PC-3 (cell line): ENCODE measurements around the gene ADCY5. TPM values are rescaled to one million over a fixed set of nuclear protein-coding genes. Genes with fewer than 3 reads are reported as not detected.
A peak's percentile ranks its signal among the peaks of the same experiment; 100 is the strongest.

Experiments used
- ATAC-seq: fragments of 200-7000 bp; cut with Tn5 transposase; 2 replicates; pipeline ENCODE4 v1.9.1; 2020; ENCODE audit warnings: mild to moderate bottlenecking, moderate library complexity
- BruUV-seq: library from RNA; stranded (reverse); fragments of 400-500 nt; replicated peaks from 2 replicates; lab custom pipeline; 2021; lab: Mats Ljungman, UMichigan
- CTCF ChIA-PET: fragments of 300-600 bp; sonication (Branson Sonifier 250); formaldehyde crosslinking; loops from one replicate; lab custom pipeline; 2022; ENCODE audit warnings: antibody characterized with exemption; lab: Charles Lee
- POLR2A ChIA-PET: fragments of 300-600 bp; sonication (Branson Sonifier 250); formaldehyde crosslinking; loops from one replicate; lab custom pipeline; 2022; ENCODE audit warnings: antibody characterized with exemption; ENCODE audit not compliant: unreplicated experiment; lab: Charles Lee
- DNase-seq: peaks from one replicate; pipeline ENCODE4 v3.0.0-alpha.2; 2015
- H2AFZ ChIP-seq: fragments of 300-600 bp; sonication (generic); 2 replicates; pipeline ENCODE4 v1.6.0; 2016; ENCODE audit warnings: antibody characterized with exemption, low read length
- H3F3A ChIP-seq: fragments of 300-600 bp; sonication (generic); one replicate; pipeline ENCODE4 v1.6.0; 2017; ENCODE audit warnings: antibody characterized with exemption, low read length, control low read depth, mild to moderate bottlenecking; ENCODE audit not compliant: unreplicated experiment
- H3K27ac ChIP-seq: fragments of 300-600 bp; sonication (generic); 2 replicates; pipeline ENCODE4 v1.5.1; 2016; ENCODE audit warnings: mild to moderate bottlenecking, low read length
- H3K27me3 ChIP-seq: fragments of 300-600 bp; sonication (generic); 2 replicates; pipeline ENCODE4 v1.6.1; 2016; ENCODE audit warnings: low read length, mixed read lengths
- H3K36me3 ChIP-seq: fragments of 300-600 bp; sonication (generic); 2 replicates; pipeline ENCODE4 v1.6.1; 2016; ENCODE audit warnings: low read depth, mixed run types, low read length, mixed read lengths
- H3K4me1 ChIP-seq: fragments of 300-600 bp; sonication (generic); 2 replicates; pipeline ENCODE4 v1.5.1; 2016; ENCODE audit warnings: low read length; ENCODE audit not compliant: insufficient read depth
- H3K4me2 ChIP-seq: fragments of 300-600 bp; sonication (generic); 2 replicates; pipeline ENCODE4 v1.6.0; 2016; ENCODE audit warnings: low read length
- H3K4me3 ChIP-seq: fragments of 300-600 bp; sonication (generic); 2 replicates; pipeline ENCODE4 v1.5.1; 2016; ENCODE audit warnings: mild to moderate bottlenecking, low read length, mixed read lengths
- H3K79me2 ChIP-seq: fragments of 300-600 bp; sonication (generic); 2 replicates; pipeline ENCODE4 v1.6.1; 2017; ENCODE audit warnings: low read length, mixed read lengths
- H3K9ac ChIP-seq: fragments of 300-600 bp; sonication (generic); 2 replicates; pipeline ENCODE4 v1.6.0; 2016; ENCODE audit warnings: mild to moderate bottlenecking, low read length
- H3K9me2 ChIP-seq: fragments of 300-600 bp; sonication (generic); replicated peaks from 2 replicates; pipeline ENCODE4 v1.6.1; 2016; ENCODE audit warnings: mixed run types, low read length, mixed read lengths
- H3K9me3 ChIP-seq: fragments of 300-600 bp; sonication (generic); 2 replicates; pipeline ENCODE4 v1.6.1; 2016; ENCODE audit warnings: low read length, mixed read lengths
- H4K20me1 ChIP-seq: fragments of 300-600 bp; sonication (generic); 2 replicates; pipeline ENCODE4 v1.6.1; 2016; ENCODE audit warnings: low read length, mixed read lengths
- CTCF ChIP-seq: fragments of 300-600 bp; sonication (generic); conservative IDR thresholded peaks from 2 replicates; pipeline ENCODE4 v1.5.1; 2017; ENCODE audit warnings: antibody characterized with exemption, low read depth, mild to moderate bottlenecking, low read length
- EZH2 ChIP-seq: fragments of 300-600 bp; sonication (generic); IDR thresholded peaks from one replicate; pipeline ENCODE4 v1.6.1; 2017; ENCODE audit warnings: antibody characterized with exemption, mild to moderate bottlenecking, low read length; ENCODE audit not compliant: unreplicated experiment
- EZH2phosphoT487 ChIP-seq: fragments of 300-600 bp; sonication (generic); IDR thresholded peaks from 2 replicates; pipeline ENCODE4 v1.6.1; 2018; ENCODE audit warnings: mild to moderate bottlenecking, antibody characterized with exemption, low read length, borderline replicate concordance
- intact Hi-C: fragments of 100-400 bp; cut with micrococcal nuclease; formaldehyde crosslinking; loops from 2 replicates; pipeline ENCODE4 v1.9.0; 2023
- total RNA-seq: library from RNA; depleted of rRNA; stranded (reverse); fragments of >200 nt; gene quantifications from 2 replicates; pipeline ENCODE4 v1.2.3, GENCODE V29; 2014

Gene ADCY5
- total RNA-seq, 1 experiment from 2014 or later = not detected

GRCh38 chr3:123387532-123387931 lies 61.4 kb downstream of the ADCY5 start:
- BruUV-seq = no TSS peak
- H3K27me3 ChIP-seq = peaks cover 26% of the 10 kb centered on the region
- no peak for TF ChIP-seq CTCF
- no peak for TF ChIP-seq EZH2
- TF ChIP-seq EZH2phosphoT487 = no peak
- no peaks in the 10 kb centered on the region for H3K9me2 ChIP-seq
- H3F3A ChIP-seq = no peaks in the 10 kb centered on the region
- DNase-seq (no peak), ATAC-seq (no peak)
- H3K9ac ChIP-seq = no peak overlapping the region
- H3K9me3 ChIP-seq = no peaks in the 10 kb centered on the region
- H3K4me1 ChIP-seq = peaks cover 3% of the 10 kb centered on the region; the same call in 1 of the 2 replicates
- no peaks in the 10 kb centered on the region for H3K36me3 ChIP-seq
- H3K4me2 ChIP-seq = no peak overlapping the region
- no peaks in the 10 kb centered on the region for H3K79me2 ChIP-seq
- POLR2A ChIA-PET = no interaction called here
- no peak overlapping the region for H2AFZ ChIP-seq
- no peaks in the 10 kb centered on the region for H4K20me1 ChIP-seq
- intact Hi-C loops = no loop called here
- H3K27ac ChIP-seq = no peak overlapping the region
- no peak overlapping the region for H3K4me3 ChIP-seq
- CTCF ChIA-PET = no interaction called here

GRCh38 chr3:123386477-123387040 lies 62.3 kb downstream of the ADCY5 start:
- no peaks in the 10 kb centered on the region for H3K9me2 ChIP-seq
- no peaks in the 10 kb centered on the region for H4K20me1 ChIP-seq
- no peaks in the 10 kb centered on the region for H3K9me3 ChIP-seq
- H3K9ac ChIP-seq = no peak overlapping the region
- CTCF ChIA-PET = no interaction called here
- no TSS peak for BruUV-seq
- no peak overlapping the region for H3K4me2 ChIP-seq
- TF ChIP-seq CTCF = no peak
- no peak for TF ChIP-seq EZH2
- TF ChIP-seq EZH2phosphoT487 = no peak
- no peaks in the 10 kb centered on the region for H3F3A ChIP-seq
- DNase-seq (no peak), ATAC-seq (no peak)
- intact Hi-C loops = no loop called here
- H3K4me3 ChIP-seq = no peak overlapping the region
- peaks cover 3% of the 10 kb centered on the region; the same call in 1 of the 2 replicates for H3K4me1 ChIP-seq
- H3K27me3 ChIP-seq = peaks cover 26% of the 10 kb centered on the region
- H3K79me2 ChIP-seq = no peaks in the 10 kb centered on the region
- H2AFZ ChIP-seq = no peak overlapping the region
- POLR2A ChIA-PET = no interaction called here
- H3K27ac ChIP-seq = no peak overlapping the region
- H3K36me3 ChIP-seq = no peaks in the 10 kb centered on the region

GRCh38 chr3:123385981-123386380 lies 62.9 kb downstream of the ADCY5 start:
- Histone ChIP-seq H4K20me1 (no peaks in the 10 kb centered on the region), H3K79me2 (no peaks in the 10 kb centered on the region), H3K27me3 (peaks cover 26% of the 10 kb centered on the region), H3K9ac (no peak overlapping the region), H3K4me3 (no peak overlapping the region), H3K36me3 (no peaks in the 10 kb centered on the region), H3K4me1 (peaks cover 3% of the 10 kb centered on the region; the same call in 1 of the 2 replicates), H3K4me2 (no peak overlapping the region), H3K9me2 (no peaks in the 10 kb centered on the region), H3K27ac (no peak overlapping the region), H2AFZ (no peak overlapping the region), H3F3A (no peaks in the 10 kb centered on the region), H3K9me3 (no peaks in the 10 kb centered on the region)
- intact Hi-C loops = no loop called here
- ChIA-PET CTCF (no interaction called here), POLR2A (no interaction called here)
- no peak for TF ChIP-seq CTCF
- no peak for TF ChIP-seq EZH2
- no peak for TF ChIP-seq EZH2phosphoT487
- DNase-seq (peak; percentile 48), ATAC-seq (peak; percentile 30)
- no TSS peak for BruUV-seq
